ENCODE data around the gene JAZF1. TPM values are rescaled to one million over a fixed set of nuclear protein-coding genes. Genes with fewer than 3 reads are reported as not detected.

The JAZF1 gene
- total and polyA plus RNA-seq, 11 donors = 10.3 to 46.2 (median 26.8) TPM

GRCh38 chr7:27920281-27920946 is 260.2 kb downstream of the JAZF1 start:
- Histone ChIP-seq H3K4me3 (no peak overlapping the region), H3K36me3 (no peaks in the 10 kb centered on the region), H3K9me3 (no peaks in the 10 kb centered on the region), H3K4me1 (peaks cover 0 to 31% (median 10%) of the 10 kb centered on the region in 12 donors), H3K27ac (no peak overlapping the region), H3K27me3 (no peaks in the 10 kb centered on the region)
- no peak for ATAC-seq
- no peak for DNase-seq
- 84 to 88% (median 86%) methylated on average over 8 of the region's 8 CpGs for WGBS, 4 donors
- intact Hi-C loops (cut with DNase I) = loop anchor here in 8 of 10 donors (2.0 to 5.0 kb wide), 6 partner anchors 97 to 724 kb away; partner anchors contain the start of gene HOXA13 (in 1 of the 8)
- TF ChIP-seq CTCF (IDR thresholded peaks at IDR 0.05) = no peak
- no peak for TF ChIP-seq POLR2A (IDR thresholded peaks at IDR 0.05)

GRCh38 chr7:27918503-27918902 is 262.1 kb downstream of the JAZF1 start:
- Histone ChIP-seq H3K36me3 (no peaks in the 10 kb centered on the region), H3K27me3 (no peaks in the 10 kb centered on the region), H3K4me3 (no peak overlapping the region), H3K4me1 (peaks cover 0 to 33% (median 13%) of the 10 kb centered on the region in 12 donors), H3K27ac (no peak overlapping the region), H3K9me3 (no peaks in the 10 kb centered on the region)
- ATAC-seq = no peak
- TF ChIP-seq POLR2A (IDR thresholded peaks at IDR 0.05) = no peak
- TF ChIP-seq CTCF (IDR thresholded peaks at IDR 0.05) = no peak
- intact Hi-C loops (cut with DNase I) = loop anchor here in 2 of 10 donors (5.0 kb wide), 2 partner anchors 711 to 716 kb away; partner anchors contain the start of gene HOXA13 (in 1 of the 2)
- no peak for DNase-seq
- 93 to 100% (median 99%) methylated on average over 1 of the region's 1 CpG for WGBS, 4 donors

GRCh38 chr7:27917774-27918314 is 262.8 kb downstream of the JAZF1 start:
- ATAC-seq (no peak), DNase-seq (no peak)
- no peak overlapping the region for H3K4me3 ChIP-seq
- H3K36me3 ChIP-seq = no peaks in the 10 kb centered on the region
- no peaks in the 10 kb centered on the region for H3K9me3 ChIP-seq
- WGBS, 4 donors = 64 to 72% (median 70%) methylated on average over 5 of the region's 5 CpGs
- H3K27ac ChIP-seq = no peak overlapping the region
- H3K4me1 ChIP-seq = peaks cover 0 to 27% (median 12%) of the 10 kb centered on the region in 12 donors
- TF ChIP-seq CTCF (IDR thresholded peaks at IDR 0.05) = no peak
- no peak for TF ChIP-seq POLR2A (IDR thresholded peaks at IDR 0.05)
- intact Hi-C loops (cut with DNase I) = loop anchor here in 2 of 10 donors (5.0 kb wide), 2 partner anchors 711 to 716 kb away; partner anchors contain the start of gene HOXA13 (in 1 of the 2)
- no peaks in the 10 kb centered on the region for H3K27me3 ChIP-seq

- intact Hi-C loops (cut with DNase I) = loop anchor here in 2 of 10 donors (5.0 kb wide), 2 partner anchors 710 to 715 kb away; partner anchors contain the start of gene HOXA13 (in 1 of the 2)
Observed at GRCh38 chr7:27917119-27917518, 263.5 kb downstream of the JAZF1 start.

More at GRCh38 chr7:27917119-27917518, 263.5 kb downstream of the JAZF1 start:
- no peak overlapping the region for H3K27ac ChIP-seq
- no peaks in the 10 kb centered on the region for H3K9me3 ChIP-seq
- DNase-seq (no peak), ATAC-seq (no peak)
- no peaks in the 10 kb centered on the region for H3K36me3 ChIP-seq
- WGBS, 4 donors = 96 to 100% (median 99%) methylated on average over 2 of the region's 2 CpGs
- peaks cover 0 to 21% (median 10%) of the 10 kb centered on the region in 12 donors for H3K4me1 ChIP-seq
- no peak overlapping the region for H3K4me3 ChIP-seq
- TF ChIP-seq CTCF (IDR thresholded peaks at IDR 0.05) (no peak), POLR2A (IDR thresholded peaks at IDR 0.05) (no peak)
- no peaks in the 10 kb centered on the region for H3K27me3 ChIP-seq
